Activated T-helper 2 cell treated with anti-CD3 and anti-CD28 coated beads, Interferon-gamma antibody, Interleukin-2, Interleukin-4, amounts not matched to agents 10 μg/mL and 5 μg/mL and 100 μg/mL, durations not matched to agents 14 hours and 24 hours and 36 hours (primary cell): Measurements from ENCODE around the gene POLR2J3. TPM values are rescaled to one million over a fixed set of nuclear protein-coding genes. Genes with fewer than 3 reads are reported as not detected.
"Not testable (repeated sequence)": the region's sequence is repeated elsewhere in the genome, so short reads cannot be mapped to it uniquely, and the experiment has no call there.

Experiments
- DNase-seq: peaks from one replicate; pipeline ENCODE4 v3.0.0; 2021; ENCODE audit warnings: low spot score
- H3K27ac Mint-ChIP-seq: one replicate; pipeline ENCODE4 v1.8.0; 2021; ENCODE audit warnings: mixed read lengths
- H3K27me3 Mint-ChIP-seq: one replicate; pipeline ENCODE4 v1.8.0; 2021; ENCODE audit warnings: low read depth, mixed read lengths
- H3K36me3 Mint-ChIP-seq: one replicate; pipeline ENCODE4 v1.8.0; 2021; ENCODE audit warnings: low read depth, mixed read lengths
- H3K4me1 Mint-ChIP-seq: one replicate; pipeline ENCODE4 v1.8.0; 2021; ENCODE audit warnings: low read depth, mixed read lengths
- H3K4me3 Mint-ChIP-seq: one replicate; pipeline ENCODE4 v1.8.0; 2021; ENCODE audit warnings: low read depth, mild to moderate bottlenecking, moderate library complexity, mixed read lengths
- H3K9me3 Mint-ChIP-seq: one replicate; pipeline ENCODE4 v1.8.0; 2021; ENCODE audit warnings: mixed read lengths
- intact Hi-C: fragments of 100-400 bp; cut with micrococcal nuclease; formaldehyde crosslinking; loops from one replicate; pipeline ENCODE4 v1.15.1; 2023
- total RNA-seq: library from RNA; stranded (reverse); gene quantifications from 2 replicates; pipeline ENCODE4 v1.2.3, GENCODE V29; 2022

Gene POLR2J3
- 45.2 and 50.7 TPM in 2 replicates for total RNA-seq

GRCh38 chr7:102572261-102573239 is at the start of gene POLR2J3:
TSS of gene POLR2J3 (minus strand) at chr7:102572583. CDS start at chr7:102572521, 62 bp downstream.
- intact Hi-C loops, H3K4me1 Mint-ChIP-seq, H3K36me3 Mint-ChIP-seq, H3K9me3 Mint-ChIP-seq, H3K27me3 Mint-ChIP-seq: not testable (repeated sequence)
- peak within 1 kb of the TSS; percentile 88 for H3K27ac Mint-ChIP-seq
- H3K4me3 Mint-ChIP-seq = peak within 1 kb of the TSS; percentile 90
- DNase-seq = peak; percentile 100

DNA sequence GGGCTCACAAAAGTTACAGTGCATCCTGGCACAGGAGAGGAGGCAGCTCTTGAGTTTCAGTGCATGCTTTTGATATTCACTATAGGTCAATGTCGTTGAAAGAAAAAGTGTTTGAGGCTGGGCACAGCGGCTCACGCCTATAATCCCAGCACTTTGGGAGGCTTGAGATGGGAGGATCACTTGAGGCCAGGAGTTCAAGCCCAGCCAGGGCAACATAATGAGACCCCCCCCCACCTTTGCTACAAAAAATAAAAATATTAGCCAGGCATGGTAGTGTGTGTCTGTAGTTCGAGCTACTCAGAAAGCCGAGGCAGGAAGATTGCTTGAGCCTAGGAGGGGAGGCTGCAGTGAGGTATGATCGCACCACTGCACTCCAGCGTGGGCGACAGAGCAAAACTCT is 45.7 kb upstream of the POLR2J3 start:
- H3K4me1 Mint-ChIP-seq, H3K27me3 Mint-ChIP-seq, intact Hi-C loops, H3K4me3 Mint-ChIP-seq, DNase-seq, H3K9me3 Mint-ChIP-seq, H3K27ac Mint-ChIP-seq, H3K36me3 Mint-ChIP-seq: not testable (repeated sequence)

DNA sequence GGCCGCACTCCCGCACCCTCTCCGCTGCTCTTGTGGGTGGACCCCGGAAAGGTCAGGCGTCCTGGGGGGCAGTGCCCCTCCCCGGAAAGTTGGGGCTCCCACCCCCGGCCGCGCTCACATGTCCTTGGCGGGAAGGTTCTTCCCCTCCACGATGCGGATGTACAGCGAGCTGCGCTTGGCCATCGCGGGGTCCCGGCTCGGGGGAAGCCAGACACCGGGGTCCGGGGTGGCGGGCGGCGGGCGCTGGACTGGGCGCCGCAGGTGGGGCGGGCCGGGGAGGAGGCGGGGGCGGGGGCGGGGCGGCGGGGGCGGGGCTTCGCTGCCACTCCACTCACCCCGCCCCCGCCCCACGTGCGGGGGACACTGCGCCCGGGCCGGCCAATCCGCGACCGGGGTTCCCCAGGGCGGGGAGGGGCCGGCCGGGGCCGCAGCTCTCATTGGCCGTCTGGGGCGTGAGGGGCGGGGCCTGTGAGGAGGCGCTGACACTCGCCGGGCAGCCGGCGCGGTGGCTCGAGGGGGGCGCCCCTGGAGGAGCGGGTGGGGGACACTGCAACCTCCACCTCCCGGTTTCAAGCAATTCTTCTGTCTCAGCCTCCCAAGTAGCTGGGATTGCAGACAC is 44.2 kb upstream of the POLR2J3 start, which contains the start of gene RASA4:
Gene RASA4 (minus strand): TSS at position 250 of the 619 bp plus-strand sequence. CDS start 67 bp downstream, at position 183.
- H3K4me1 Mint-ChIP-seq, H3K9me3 Mint-ChIP-seq, H3K36me3 Mint-ChIP-seq, H3K27me3 Mint-ChIP-seq, H3K27ac Mint-ChIP-seq, intact Hi-C loops, H3K4me3 Mint-ChIP-seq: not testable (repeated sequence)
- peak; percentile 42 for DNase-seq

- H3K27ac Mint-ChIP-seq, H3K36me3 Mint-ChIP-seq, intact Hi-C loops, H3K27me3 Mint-ChIP-seq, H3K4me1 Mint-ChIP-seq, DNase-seq, H3K4me3 Mint-ChIP-seq, H3K9me3 Mint-ChIP-seq: not testable (repeated sequence)
Observed at GRCh38 chr7:102615930-102616329, 43.5 kb upstream of the POLR2J3 start.

- H3K4me1 Mint-ChIP-seq, DNase-seq, H3K4me3 Mint-ChIP-seq, H3K9me3 Mint-ChIP-seq, H3K27ac Mint-ChIP-seq, H3K27me3 Mint-ChIP-seq, H3K36me3 Mint-ChIP-seq, intact Hi-C loops: not testable (repeated sequence)
Observed at GRCh38 chr7:102614873-102615272, 42.5 kb upstream of the POLR2J3 start.

GRCh38 chr7:102614346-102614697 is 41.9 kb upstream of the POLR2J3 start:
- H3K27me3 Mint-ChIP-seq, DNase-seq, H3K27ac Mint-ChIP-seq, H3K36me3 Mint-ChIP-seq, H3K4me3 Mint-ChIP-seq, intact Hi-C loops, H3K4me1 Mint-ChIP-seq, H3K9me3 Mint-ChIP-seq: not testable (repeated sequence)

- H3K27ac Mint-ChIP-seq, H3K4me3 Mint-ChIP-seq, H3K27me3 Mint-ChIP-seq, H3K4me1 Mint-ChIP-seq, H3K36me3 Mint-ChIP-seq, DNase-seq, H3K9me3 Mint-ChIP-seq, intact Hi-C loops: not testable (repeated sequence)
Observed at GRCh38 chr7:102613575-102614345, 41.4 kb upstream of the POLR2J3 start.

GRCh38 chr7:102611675-102612325 is 39.4 kb upstream of the POLR2J3 start:
- H3K4me1 Mint-ChIP-seq, H3K36me3 Mint-ChIP-seq, H3K27me3 Mint-ChIP-seq, H3K9me3 Mint-ChIP-seq, H3K4me3 Mint-ChIP-seq, intact Hi-C loops, H3K27ac Mint-ChIP-seq, DNase-seq: not testable (repeated sequence)

GRCh38 chr7:102611013-102611674 is 38.8 kb upstream of the POLR2J3 start:
- H3K27ac Mint-ChIP-seq, H3K4me3 Mint-ChIP-seq, H3K36me3 Mint-ChIP-seq, DNase-seq, H3K4me1 Mint-ChIP-seq, H3K27me3 Mint-ChIP-seq, intact Hi-C loops, H3K9me3 Mint-ChIP-seq: not testable (repeated sequence)

GRCh38 chr7:102610441-102610840 is 38.1 kb upstream of the POLR2J3 start:
- intact Hi-C loops, DNase-seq, H3K36me3 Mint-ChIP-seq, H3K9me3 Mint-ChIP-seq, H3K27me3 Mint-ChIP-seq, H3K4me1 Mint-ChIP-seq, H3K27ac Mint-ChIP-seq, H3K4me3 Mint-ChIP-seq: not testable (repeated sequence)

- intact Hi-C loops, H3K4me1 Mint-ChIP-seq, H3K9me3 Mint-ChIP-seq, H3K36me3 Mint-ChIP-seq, H3K27ac Mint-ChIP-seq, H3K4me3 Mint-ChIP-seq, DNase-seq, H3K27me3 Mint-ChIP-seq: not testable (repeated sequence)
Observed at GRCh38 chr7:102609734-102610133, 37.4 kb upstream of the POLR2J3 start.

GRCh38 chr7:102606848-102607247 is 34.5 kb upstream of the POLR2J3 start:
- not testable (repeated sequence) for H3K4me3 Mint-ChIP-seq, DNase-seq

More at GRCh38 chr7:102606848-102607247, 34.5 kb upstream of the POLR2J3 start:
- H3K36me3 Mint-ChIP-seq, H3K9me3 Mint-ChIP-seq, H3K27ac Mint-ChIP-seq, H3K4me1 Mint-ChIP-seq, H3K27me3 Mint-ChIP-seq, intact Hi-C loops: not testable (repeated sequence)
